Stimulated activated CD4-positive, alpha-beta T cell treated with anti-CD3 and anti-CD28 coated beads, Interleukin-1b, Interleukin-23, amount 100 ng/mL, for 4 hours (primary cell): ENCODE results near the gene SEPTIN8.

Source experiments
- DNase-seq, 2 donors: peaks; one replicate each; pipeline ENCODE4 v3.0.0-alpha.2; 2020; ENCODE audit warnings: low read depth in 2 of 2

SEPTIN8 gene

GRCh38 chr5:132708645-132709044, 68.4 kb downstream of the SEPTIN8 start:
- no peak for DNase-seq

DNA sequence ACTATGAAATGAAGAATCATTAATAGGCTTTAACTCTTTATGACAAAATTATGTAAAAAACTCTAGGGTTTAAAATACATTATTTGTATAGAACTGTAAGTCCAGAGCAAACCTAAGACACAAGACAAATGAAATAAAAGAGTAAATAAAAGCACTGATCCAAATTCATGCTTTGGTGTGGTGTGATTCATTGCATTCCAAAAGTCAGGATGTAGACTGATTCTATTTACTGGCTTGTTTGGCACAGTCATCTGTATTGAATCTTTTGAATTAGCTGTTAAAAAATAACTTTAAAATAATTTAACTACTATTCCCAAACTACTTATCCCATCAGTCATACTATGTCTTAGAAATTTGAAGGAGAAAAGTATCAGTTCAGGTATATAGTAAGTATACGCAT, 72.2 kb downstream of the SEPTIN8 start:
- DNase-seq: no peak
